ENCODE data around the gene RNF167.

DNA sequence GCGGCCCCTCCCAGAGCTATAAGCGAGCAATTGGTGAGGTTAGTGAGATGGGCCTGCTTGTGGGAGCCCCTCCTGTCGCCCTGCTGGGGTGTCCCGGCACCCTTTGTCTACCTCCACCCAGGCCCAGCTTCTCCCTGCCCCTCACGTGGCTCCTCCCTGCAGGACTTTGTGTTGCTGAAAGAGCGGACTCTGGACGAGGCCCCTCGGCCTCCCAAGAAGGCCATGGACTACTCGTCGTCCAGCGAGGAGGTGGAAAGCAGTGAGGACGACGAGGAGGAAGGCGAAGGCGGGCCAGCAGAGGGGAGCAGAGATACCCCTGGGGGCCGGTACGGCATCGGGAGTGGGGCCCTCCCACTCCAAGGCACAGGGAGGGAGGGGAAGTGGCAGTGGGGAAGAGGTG lies 46.8 kb upstream of the RNF167 start:
- TF ChIP-seq EZH2 (IDR thresholded peaks at IDR 0.05) (no peak), POLR2AphosphoS5 (IDR thresholded peaks at IDR 0.05; ENCODE audit: borderline replicate concordance, low read depth, low read length) (no peak)

Measured in SK-N-MC (cell line).